A204.1 (cell line): Measurements from ENCODE around the gene HK3.
"Not testable (repeated sequence)": the region's sequence is repeated elsewhere in the genome, so short reads cannot be mapped to it uniquely, and the experiment has no call there.

Experiments
- FAIRE-seq: peaks from 2 replicates; lab custom pipeline; 2012; peaks lifted over from hg19 to GRCh38; lab: Jason Lieb, UNC

HK3 gene

DNA sequence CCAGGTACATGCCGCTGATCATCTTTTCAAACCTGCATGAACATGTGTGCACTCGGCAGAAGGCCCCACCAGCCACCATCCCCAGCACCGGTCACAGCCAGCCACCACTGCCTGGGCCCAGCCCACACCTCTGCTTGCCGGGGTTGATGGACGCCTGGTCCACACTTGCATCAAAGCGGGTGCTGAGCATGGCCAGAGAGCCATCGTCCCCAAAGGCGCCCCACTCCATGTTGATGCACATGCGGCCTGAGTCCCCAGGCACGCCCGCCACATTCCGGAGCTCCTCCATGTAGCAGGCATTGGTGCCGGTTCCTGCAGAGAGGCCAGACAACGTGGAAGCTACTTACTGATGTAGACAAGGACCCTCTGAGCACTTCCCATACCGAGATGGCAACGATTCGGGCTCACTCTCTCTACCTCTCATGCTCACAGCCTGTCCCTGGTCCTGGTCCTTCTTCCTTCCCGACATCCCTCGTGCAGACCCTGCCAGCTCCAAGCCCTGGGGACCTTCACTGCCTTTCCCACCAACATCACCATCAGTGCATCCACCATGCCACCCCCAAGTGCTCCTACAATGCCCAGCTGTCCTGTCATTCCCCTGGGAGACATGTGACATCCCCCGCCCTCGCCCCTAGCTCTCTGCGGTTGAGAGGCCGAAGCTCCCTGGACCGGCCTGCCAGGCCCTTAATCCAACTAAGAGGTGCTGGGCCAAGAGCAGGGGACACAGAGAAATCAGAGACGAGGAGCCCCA, 17.2 kb downstream of the HK3 start:
- no peak for FAIRE-seq

DNA sequence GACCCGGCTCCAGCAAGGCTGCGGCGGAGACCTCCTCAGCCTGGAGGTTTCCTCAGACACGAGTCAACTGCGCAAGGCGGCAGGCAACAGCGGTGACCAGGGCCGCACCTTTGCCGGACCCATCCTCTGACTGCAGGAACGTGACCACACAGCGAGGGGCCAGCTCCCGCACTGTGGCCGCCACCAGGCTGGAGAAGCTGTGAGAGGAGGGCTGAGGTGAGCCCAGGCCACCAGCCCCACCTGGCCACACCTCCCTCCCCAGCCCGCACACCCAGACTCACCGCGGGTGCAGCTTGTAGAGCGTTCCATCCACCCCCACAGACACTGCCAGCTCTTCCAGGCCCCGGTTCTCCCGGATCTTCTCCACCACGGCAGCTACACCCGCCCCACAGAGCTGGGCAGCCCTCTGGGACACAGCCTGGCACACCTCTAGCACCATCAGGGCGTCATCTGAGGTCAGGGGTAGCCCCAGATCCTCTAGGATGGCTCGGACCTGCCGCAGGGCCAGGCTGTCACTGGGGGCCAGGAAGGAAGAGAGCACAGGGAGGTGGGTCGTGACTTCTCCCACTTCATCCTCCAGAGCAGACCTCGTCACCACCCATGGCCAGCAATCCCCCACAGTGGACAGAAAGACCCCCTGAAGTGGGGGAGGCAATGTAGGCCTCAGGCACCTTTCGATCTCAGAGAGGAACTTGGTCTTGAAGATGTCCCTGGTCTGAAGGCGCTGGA, 18.0 kb downstream of the HK3 start:
- FAIRE-seq, result no peak

DNA sequence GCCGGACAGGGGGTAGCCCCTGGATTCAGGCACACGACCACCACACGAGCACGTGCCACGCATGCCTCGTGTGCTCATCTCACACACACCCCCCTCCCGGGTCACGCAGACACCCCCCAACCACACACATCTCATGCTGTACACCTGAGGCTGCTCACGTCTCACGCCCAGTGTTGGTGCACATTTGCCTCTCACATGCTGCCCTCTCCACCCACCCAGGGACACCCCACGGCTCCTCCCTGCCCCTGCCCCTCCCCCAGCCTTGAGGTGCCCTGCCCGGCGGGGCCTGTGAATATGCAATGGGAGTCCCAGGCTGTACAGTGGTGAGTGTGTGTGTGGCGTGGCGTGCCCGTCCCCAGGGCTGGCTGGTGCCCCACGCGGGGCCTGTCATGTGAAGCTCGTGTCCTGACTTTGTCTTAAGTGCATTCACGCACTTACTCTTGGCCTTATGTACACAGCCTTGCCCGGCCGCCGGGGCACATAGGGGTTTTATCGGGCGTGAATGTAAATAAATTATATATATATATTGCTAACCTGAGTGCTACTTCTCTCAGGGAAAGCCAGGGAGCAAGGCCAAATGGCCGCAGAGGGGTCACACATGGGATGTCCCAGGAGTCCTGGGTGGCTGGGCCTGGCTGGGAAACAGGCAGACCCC, 18.7 kb downstream of the HK3 start:
- no peak for FAIRE-seq

GRCh38 chr5:176879663-176880361, 19.3 kb downstream of the HK3 start:
- no peak for FAIRE-seq

DNA sequence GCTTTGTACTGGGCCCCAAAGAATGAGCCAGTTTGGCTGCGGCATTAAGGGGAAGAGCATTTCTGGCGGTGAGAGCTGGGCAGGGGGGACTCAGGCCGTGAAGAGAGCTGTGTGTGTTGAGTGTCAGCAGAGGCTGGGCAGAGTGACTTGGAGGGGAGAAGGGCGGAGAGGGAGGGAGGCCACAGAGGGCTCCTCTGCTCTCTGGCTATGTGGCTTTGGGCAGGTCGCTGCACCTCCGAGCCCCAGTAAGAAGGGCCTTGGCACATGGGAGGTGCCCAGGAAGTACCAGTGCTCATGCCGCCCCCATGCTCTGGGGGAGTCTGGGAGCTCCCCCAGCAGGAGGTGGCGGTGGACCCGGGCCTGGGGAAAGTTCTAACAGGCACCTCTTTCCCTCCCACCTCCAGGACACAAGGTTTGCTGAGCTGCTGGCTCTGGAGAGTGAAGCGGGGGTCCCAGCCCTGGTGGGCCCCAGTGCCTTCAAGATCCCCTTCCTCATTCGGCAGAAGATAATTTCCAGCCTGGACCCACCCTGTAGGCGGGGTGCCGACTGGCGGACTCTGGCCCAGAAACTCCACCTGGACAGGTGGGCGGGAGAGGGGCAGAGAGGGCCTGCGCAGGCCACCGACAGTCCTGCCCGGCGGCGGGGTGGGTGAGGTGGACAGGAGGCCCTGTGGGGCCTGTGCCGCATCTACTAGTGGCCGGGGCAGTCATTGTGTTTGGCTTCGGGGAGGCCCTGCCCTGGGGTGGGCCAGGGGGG, 20.1 kb downstream of the HK3 start:
- no peak for FAIRE-seq

- FAIRE-seq, result no peak
These were observed 20.7 kb downstream of the HK3 start for GRCh38 chr5:176878463-176878862.

DNA sequence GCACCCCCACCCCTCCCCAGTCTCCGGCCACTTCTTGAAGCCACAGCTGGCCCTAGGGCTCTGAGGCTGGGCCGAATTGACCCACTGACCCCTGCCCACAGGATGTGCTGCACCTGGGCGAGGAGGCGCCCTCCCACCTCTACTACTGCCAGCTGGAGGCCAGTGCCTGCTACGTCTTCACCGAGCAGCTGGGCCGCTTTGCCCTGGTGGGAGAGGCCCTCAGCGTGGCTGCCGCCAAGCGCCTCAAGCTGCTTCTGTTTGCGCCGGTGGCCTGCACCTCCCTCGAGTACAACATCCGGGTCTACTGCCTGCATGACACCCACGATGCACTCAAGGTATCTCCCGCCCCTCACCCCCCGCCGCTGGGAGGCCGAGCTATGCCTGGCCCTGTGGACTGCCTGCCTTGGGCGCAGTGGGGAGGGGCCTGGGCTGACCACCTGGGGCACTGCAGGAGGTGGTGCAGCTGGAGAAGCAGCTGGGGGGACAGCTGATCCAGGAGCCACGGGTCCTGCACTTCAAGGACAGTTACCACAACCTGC, 21.3 kb downstream of the HK3 start:
- FAIRE-seq, result no peak

DNA sequence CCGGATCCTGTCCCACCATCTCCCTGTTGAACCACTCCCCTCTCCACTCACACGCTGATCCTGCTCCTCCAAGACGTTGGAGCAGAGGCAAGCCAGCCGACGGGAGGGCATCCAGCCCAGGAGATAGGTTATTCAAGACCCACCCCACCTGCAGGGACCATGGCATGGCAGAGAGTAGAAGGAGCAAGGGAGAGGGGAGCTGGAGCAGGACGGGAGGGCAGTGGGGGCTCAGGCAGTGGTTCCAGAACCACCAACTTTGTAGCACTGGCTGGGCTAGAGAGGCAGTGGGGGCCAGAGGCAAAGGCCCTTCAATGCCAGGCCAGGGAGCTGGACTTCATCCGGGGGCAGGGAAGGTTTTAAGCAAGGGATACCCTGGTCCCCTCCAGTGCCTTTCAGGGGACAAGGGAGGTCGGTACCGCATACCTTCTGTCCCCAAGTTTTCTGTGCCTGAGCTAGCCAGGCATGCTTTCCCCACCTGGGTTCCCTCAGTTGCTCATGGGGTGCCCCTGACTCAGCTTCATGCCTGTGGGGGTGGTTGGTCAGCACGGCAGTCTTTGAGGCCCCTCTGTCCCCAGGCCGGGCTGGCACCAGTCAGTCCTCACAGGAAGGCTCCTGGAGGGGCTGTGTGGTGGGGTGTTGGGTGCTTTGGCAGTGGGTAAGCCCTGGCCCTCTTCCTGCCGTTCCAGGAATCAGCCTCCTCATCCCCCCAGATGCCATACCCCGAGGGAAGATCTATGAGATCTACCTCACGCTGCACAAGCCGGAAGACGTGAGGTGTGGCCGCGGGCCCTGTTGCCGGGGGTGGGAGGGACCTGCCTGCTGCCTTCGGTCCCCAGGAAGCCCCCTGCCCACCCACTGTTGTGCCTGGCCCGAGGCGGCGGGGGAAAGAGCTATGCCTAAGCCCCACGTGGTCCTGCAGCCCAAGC, 22.4 kb downstream of the HK3 start:
- no peak for FAIRE-seq

- FAIRE-seq, result no peak
These were observed 23.2 kb downstream of the HK3 start for GRCh38 chr5:176875783-176876505.

GRCh38 chr5:176875014-176875550, 24.1 kb downstream of the HK3 start:
- no peak for FAIRE-seq

DNA sequence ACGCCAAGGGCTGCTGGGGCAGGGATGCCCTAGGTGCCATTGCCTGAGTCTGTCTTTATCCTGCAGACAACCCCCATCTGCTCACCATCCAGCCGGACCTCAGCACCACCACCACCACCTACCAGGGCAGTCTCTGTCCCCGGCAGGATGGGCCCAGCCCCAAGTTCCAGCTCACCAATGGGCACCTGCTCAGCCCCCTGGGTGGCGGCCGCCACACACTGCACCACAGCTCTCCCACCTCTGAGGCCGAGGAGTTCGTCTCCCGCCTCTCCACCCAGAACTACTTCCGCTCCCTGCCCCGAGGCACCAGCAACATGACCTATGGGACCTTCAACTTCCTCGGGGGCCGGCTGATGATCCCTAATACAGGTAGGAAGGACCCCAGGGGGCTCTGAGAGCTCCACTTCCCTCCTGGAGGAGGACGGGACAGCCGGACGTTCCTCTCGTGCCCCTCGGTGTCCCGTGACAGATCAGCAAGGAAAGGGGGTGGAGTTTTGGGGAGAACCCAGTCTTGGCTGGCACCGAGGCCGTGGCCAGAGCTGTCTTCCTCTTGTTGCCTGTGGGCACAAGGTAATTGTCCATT, 24.9 kb downstream of the HK3 start:
- FAIRE-seq, result no peak

GRCh38 chr5:176873541-176874172, 25.5 kb downstream of the HK3 start:
- FAIRE-seq, result no peak

DNA sequence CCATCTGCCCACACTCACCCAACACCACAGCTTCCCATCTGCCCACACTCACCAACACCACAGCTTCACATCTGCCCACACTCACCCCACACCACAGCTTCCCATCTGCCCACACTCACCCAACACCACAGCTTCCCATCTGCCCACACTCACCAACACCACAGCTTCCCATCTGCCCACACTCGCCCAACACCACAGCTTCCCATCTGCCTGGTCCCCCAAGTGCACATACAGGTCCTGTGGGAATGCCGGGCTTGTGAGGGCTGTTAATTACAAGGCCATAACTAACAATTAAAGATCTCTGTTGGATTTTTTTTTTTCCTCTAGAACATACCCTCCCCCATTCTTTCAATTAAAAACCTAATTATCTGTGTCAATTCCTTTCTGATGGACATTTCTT, 26.1 kb downstream of the HK3 start:
- not testable (repeated sequence) for FAIRE-seq

GRCh38 chr5:176872586-176872985, 26.6 kb downstream of the HK3 start:
- FAIRE-seq, result not testable (repeated sequence)

DNA sequence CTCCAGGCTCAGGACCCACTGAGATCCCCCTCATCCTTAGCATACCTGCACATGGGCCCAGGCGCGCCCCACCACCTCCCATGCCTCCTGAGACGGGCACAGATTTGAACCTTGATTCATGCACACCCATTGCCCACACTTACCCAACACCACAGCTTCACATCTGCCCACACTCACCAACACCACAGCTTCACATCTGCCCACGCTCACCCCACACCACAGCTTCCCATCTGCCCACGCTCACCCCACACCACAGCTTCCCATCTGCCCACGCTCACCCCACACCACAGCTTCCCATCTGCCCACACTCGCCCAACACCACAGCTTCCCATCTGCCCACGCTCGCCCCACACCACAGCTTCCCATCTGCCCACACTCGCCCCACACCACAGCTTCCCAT, 28.5 kb downstream of the HK3 start:
- FAIRE-seq, result not testable (repeated sequence)

GRCh38 chr5:176870110-176870591, 29.0 kb downstream of the HK3 start:
- FAIRE-seq, result no peak

DNA sequence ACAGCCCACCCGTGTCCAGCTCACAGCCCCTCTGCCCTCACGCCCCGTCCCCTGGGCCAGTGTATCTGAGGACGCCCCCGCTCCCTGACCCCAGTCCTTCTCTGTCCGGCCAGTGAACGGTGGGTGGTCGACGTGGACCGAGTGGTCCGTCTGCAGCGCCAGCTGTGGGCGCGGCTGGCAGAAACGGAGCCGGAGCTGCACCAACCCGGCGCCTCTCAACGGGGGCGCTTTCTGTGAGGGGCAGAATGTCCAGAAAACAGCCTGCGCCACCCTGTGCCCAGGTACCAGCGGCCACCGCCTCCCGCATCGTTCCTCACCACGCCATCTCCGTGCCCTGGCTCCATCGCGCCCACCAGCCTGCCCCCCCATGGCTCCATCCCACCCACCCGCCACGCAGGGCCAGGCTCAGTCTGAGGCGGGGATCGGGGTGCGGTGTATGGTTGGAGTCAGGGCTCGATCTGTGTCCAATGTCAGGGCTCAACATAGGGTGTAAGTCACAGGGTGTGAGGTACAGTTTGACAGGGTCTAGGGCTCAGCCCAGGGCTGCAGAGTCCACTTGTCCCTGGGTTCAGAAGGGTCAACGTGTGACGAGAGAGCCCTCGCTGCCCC, 29.5 kb downstream of the HK3 start:
- FAIRE-seq, result no peak

GRCh38 chr5:176868731-176869130, 30.4 kb downstream of the HK3 start:
- no peak for FAIRE-seq
